HG02623 (cell line): Measurements from ENCODE around the gene MRPL52.

ENCODE experiments used
- ATAC-seq: cut with Tn5 transposase; IDR thresholded peaks from one replicate; pipeline ENCODE4 v1.9.1; 2021; ENCODE audit warnings: moderate library complexity; ENCODE audit not compliant: unreplicated experiment

Gene MRPL52

DNA sequence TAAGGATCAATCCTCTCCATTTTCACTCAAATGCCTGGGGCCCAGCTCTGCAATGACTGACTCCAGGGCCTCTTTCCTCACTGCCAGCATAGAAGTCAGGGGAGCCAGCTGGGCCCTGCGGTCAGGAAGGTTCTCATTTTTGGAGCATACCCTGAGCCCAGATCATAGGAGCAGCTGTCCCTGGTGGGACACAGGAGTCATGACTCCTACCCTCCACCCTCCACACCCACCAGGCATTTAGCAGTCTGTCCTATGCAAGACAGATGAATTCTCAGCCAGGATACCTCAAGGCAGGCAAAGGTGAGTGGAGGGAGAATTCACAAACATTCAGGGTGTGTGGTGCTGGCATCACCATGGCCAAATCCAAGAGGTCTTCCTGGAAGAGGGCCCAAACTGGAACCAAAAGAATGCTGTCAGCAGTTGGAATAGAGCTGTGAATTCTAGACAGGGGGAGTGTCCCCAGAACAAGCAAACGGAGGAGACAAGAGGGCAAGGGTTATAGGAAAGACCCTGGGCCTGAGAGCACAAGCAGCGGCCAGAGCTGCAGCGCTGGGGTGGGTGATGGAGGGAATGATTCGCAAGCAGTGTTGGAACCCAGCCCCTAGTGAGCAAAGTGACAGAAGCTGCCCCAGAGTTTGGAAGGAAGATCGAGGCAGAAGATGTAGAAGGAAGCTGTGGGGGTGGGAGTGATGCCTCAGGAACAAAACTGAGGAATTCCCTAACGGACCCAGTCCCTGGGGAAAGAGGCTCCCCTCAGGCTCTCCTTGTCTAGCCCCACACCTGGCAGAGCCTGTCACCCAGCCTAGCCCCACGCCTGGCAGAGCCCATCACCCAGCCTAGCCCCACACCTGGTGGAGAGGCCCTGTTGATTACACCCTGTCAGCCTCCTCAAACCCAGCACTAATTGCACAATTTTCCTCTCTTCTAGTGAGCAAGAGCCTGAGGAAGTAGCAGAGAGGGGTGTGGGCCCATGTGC is 48.9 kb downstream of the MRPL52 start:
- ATAC-seq = no peak

DNA sequence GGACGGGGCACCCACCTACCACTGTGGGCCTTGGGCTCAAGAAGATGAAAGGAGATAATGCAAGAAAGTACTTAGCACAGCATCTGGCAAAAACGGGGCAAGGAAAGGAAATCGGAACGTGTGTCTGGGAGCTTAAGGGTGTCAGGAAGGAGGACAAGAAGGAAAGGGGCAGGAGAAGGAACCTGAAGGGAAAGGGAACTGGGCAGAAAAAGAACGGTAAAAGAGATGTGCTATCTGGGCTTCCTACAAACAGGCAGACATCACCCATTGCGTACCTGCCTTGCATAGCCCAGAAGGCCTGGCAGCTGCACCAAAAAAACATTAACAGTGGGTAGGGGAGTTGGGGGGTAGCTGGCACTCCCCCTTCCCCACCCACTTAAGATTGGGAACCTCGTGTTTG is 52.4 kb downstream of the MRPL52 start:
- no peak for ATAC-seq

DNA sequence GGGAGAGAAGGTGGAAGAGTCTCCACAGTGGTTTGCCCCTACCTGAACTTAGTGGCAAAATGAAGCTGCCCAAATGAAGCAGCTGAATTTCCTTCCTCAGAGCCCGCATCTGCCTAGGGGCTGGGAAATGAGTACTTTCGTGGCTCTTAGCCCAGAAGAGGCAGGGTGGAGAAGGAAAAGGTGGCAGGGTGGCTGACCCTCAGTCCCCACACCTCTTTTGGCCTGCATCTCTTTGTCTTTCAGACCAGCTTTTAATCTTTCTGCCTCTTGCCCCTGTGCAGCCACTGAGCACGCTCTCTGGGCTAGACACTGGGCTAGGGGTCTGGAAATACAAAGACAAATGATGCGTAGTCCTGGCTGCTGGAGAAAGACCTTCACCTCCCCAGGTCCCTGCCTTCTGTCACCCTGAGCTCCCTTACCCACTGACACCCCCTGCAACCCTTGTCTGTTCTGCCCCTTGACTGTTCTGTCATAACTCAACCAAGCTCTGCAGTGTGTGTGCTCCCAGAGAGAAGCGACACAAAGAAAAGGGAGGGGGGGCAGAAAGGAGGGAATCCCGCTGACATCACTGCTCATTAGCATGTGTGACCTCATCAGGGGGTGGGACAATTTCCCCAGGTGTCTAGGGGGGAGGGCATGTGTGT is 53.0 kb downstream of the MRPL52 start:
- ATAC-seq = no peak

DNA sequence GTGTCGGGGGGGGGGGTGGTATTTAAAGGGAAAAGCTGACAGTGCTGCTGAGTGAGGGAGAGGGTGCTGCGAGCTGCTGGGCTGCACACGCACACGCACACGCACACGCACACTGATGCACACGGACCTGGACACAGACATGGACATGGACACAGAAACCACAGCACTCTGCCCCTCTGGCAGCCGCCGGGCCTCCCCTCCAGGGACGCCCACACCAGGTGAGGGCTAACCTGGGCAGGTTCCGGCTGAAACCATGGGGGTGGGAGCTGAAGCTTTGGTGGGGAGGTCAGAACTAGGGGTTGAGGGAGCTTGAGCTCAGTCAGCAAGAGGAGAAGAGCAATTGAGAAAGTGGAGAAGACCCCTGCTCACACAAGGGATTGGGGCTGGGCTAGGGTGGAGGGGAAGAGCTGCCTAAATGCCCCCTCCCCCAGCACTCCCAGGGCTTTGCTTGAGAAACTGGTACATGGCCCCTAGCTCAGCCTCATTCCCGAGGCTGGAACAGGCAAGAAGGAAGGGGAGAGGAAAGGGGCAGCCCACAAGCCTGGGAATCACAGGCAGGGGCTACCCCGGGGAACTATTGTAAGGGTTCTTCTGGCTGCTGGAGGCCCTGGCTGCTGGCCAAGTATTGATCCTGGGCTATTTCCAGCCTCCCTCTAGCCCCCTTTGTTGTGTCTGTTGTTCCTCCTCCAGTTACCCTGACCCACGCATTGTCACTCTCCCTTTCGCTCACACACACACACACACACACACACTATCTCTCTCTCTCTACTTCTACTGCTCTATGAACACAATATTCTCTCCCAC is 53.7 kb downstream of the MRPL52 start, which contains the start of gene REM2:
REM2 (plus strand) TSS at position 50 of the 804 bp plus-strand sequence; CDS start at position 116, 66 bp downstream.
- no peak for ATAC-seq

DNA sequence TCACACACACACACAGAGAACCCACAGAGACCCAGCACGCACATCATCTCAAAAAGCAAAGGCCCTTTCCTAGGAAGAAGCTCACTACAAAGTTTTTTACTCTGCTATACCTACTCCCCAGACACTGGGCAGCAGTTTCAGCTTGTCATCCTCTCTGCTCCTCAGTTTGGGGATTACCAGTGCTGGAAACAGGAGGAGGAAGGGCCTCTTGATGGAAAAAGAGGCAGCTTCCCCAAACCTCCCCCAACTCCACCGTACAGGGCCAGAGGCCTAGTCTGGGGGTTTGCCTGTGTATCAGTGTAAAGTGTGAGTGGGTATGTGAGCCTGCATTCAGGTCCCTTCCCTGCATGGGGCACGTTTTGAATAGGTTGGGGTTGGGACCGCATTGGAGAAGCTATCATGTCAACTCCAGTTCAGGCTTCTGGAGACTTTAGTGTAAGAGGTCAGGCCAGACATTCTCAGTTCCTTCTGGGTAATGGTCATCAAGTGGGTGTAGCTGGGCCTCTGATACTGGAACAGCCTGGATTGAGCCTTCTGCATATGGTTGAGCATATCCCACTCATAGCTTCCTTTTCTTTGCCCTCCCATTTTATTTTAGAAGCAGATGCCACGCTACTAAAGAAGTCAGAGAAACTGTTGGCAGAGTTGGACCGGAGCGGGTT is 54.5 kb downstream of the MRPL52 start:
- no peak for ATAC-seq
